Choroid plexus epithelial cell (primary cell): ENCODE measurements around the gene TMEM40.

Experiments
- DNase-seq: peaks from one replicate; pipeline ENCODE4 v3.0.0-alpha.2; 2010; ENCODE audit warnings: low read depth
- H3K4me3 ChIP-seq: 2 replicates; pipeline ENCODE4 v1.5.1; 2011; ENCODE audit warnings: low read depth, mild to moderate bottlenecking, control low read depth, low read length, moderate library complexity
- TF ChIP-seq, protein P1 (sequence below): conservative IDR thresholded peaks from 2 replicates; pipeline ENCODE4 v1.5.1; 2011; ENCODE audit warnings: low read depth, mild to moderate bottlenecking, control low read depth, inconsistent platforms, low read length, moderate library complexity

Gene TMEM40

DNA sequence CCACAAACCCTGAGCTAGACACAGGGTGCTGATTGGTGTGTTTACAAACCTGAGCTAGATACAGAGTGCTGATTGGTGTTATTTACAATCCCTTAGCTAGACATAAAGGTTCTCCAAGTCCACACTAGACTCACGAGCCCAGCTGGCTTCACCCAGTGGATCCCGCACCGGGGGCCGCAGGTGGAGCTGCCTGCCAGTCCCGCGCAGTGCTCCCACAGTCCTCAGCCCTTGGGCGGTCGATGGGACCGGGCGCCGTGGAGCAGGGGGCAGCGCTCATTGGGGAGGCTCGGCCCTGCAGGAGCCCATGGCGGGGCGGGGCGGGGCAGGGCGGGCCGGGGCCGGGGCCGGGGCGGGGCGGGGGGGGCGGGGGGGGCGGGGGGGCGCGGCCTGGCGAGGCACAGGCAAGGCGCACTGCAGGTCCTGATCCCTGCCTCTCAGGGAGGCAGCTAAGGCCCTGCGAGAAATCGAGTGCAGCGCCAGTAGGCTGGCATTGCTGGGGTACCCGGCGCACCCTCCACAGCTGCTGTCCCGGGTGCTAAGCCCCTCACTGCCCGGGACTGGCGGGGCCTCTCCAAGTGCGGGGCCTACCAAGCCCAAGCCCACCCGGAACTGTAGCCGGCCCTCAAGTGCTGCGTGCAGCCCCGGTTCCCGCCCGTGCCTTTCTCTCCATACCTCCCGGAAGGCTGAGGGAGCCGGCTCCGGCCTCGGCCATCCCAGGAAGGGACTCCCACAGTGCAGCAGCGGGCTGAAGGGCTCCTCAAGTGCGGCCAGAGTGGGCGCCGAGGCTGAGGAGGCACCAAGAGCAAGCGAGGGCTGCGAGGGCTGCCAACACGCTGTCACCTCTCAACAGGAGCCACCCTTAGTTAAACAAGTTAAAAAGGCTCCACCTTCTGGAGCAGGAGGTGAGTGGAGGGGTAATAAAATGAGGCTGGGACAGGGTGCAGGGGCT lies 9.8 kb upstream of the TMEM40 start:
- TF ChIP-seq, protein P1, sequence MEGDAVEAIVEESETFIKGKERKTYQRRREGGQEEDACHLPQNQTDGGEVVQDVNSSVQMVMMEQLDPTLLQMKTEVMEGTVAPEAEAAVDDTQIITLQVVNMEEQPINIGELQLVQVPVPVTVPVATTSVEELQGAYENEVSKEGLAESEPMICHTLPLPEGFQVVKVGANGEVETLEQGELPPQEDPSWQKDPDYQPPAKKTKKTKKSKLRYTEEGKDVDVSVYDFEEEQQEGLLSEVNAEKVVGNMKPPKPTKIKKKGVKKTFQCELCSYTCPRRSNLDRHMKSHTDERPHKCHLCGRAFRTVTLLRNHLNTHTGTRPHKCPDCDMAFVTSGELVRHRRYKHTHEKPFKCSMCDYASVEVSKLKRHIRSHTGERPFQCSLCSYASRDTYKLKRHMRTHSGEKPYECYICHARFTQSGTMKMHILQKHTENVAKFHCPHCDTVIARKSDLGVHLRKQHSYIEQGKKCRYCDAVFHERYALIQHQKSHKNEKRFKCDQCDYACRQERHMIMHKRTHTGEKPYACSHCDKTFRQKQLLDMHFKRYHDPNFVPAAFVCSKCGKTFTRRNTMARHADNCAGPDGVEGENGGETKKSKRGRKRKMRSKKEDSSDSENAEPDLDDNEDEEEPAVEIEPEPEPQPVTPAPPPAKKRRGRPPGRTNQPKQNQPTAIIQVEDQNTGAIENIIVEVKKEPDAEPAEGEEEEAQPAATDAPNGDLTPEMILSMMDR: no peak
- DNase-seq: no peak
- H3K4me3 ChIP-seq: no peak overlapping the region

DNA sequence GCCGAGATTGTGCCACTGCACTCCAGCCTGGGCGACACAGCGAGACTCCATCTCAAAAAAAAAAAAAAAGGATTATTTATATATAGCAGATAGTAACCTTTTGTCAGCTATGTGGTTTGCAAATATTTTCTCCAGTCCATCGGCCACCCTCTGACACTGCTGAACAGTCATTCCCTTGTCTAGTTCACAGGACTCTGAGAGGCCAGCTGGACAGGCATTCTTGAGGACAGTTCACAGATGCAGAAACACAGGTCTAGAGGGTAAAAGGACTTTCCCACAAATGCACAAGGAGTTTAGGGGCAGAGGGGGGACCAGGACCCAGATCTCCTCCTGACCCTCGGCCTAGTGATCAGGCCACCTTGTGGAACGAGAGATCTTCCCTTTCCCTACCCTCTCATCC lies 7.5 kb upstream of the TMEM40 start:
- DNase-seq: no peak
- TF ChIP-seq, protein P1: no peak
- no peak overlapping the region for H3K4me3 ChIP-seq

DNA sequence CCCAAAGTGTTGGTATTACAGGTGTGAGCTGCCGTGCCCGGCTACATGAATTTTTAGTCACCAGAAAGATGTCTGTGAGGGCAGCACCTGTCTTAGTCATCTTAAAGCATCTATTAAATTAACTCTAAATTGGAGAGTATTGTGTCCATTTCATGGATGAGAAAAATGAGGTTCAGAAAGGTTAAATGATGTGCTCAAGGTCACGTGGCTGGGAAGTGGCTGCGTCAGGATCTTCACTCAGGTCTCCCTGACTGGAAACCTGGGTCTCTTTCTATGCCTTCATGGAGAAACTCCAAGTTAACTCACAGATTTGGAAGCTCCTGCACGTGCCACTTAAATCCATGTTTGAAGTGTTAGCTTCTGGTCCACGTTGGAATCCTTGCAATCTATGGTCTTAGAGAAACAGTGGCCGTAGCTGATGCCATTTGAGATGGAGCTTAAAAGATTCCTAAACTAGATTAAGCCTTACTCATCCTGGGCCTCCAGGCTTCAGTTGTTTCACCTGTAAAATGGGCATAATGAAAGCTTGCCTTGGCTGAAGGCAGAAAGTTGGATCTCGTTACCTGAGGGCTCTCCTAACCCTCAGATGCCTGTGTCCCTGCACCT lies 5.2 kb upstream of the TMEM40 start:
- no peak for DNase-seq
- TF ChIP-seq, protein P1: no peak

DNA sequence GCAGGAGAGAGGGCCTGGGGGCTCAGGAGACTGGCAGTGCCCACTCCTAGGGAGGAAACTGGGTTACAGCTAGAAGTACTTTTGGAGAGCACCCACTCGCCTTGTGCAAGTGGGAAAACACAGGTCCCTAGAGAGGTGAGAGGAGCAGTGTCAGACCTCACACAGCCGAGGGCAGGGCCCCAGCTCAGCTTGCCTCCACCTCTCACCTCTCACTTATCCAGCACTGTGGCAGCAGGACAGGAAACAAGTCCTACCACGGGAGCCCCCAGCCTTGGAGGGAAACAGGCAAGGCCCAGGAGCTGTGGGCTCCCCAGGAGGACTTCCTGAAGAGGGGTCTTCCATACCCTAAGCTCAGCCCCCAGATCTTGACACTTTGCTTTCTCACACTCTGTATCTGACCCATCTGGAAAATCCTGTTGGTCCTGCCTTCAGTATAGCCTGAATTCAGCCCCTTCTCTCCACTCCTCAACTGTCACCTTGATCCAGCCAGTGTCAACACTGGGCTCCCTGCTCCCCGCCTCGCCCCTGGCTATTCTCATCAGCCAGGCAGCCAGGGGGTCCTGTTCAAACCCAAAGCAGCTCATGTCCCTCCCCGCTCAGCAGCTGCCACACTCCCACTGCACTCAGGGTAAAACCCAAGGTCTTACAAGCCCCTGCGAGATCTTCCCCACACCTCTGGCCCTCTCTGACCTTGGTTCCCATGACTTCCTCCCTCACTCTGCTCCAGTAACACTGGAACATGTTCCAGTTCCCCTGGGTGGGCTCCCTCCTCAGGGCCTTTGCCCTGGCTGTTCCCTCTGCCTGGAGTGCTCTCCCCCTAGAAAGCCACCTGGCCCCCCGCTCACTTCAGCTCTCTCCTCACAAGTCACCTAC lies 870 bp upstream of the TMEM40 start:
- TF ChIP-seq, protein P1: no peak
- DNase-seq: no peak
- H3K4me3 ChIP-seq: no peak overlapping the region

More for the DNA sequence above, 5.2 kb upstream of the TMEM40 start:
- no peak overlapping the region for H3K4me3 ChIP-seq

DNA sequence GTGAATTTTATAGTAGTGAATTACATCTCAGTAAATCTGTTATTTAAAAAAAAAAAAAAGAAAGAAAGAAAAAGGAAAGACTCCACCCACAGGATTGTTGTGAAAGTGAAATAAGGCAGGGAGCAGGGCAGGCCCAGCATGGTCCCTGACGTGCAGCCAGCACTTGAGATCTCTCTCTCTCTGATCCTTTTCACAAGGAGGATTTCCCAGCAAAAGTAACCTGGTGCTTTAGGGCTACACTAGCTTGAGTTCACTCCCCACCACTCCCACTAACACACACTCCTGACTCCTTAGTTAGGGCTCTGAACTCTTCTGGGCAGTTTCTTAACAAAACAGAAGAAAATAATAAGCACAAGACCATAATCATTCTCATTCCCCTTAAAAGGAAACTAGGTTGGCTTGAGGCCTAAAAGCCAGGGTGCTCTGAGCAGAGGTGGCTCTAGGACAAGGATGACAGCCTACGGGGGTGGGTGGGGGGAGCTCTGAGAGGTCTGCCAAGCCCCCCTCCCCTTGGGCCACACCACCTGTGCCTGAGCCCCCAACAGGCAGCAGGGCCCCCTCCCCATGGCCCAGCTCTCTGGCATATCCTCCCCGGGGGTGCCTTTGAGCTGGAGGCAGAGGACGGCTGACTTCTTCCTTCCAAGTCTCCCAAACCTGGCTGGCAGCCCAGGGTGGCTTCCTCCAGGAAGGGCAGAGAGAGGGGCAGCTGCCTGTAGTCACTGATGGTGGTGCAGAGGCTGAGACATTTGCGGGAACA lies 856 bp downstream of the TMEM40 start:
- peak; percentile 93 for DNase-seq
- TF ChIP-seq, protein P1: no peak
- H3K4me3 ChIP-seq: no peak overlapping the region

DNA sequence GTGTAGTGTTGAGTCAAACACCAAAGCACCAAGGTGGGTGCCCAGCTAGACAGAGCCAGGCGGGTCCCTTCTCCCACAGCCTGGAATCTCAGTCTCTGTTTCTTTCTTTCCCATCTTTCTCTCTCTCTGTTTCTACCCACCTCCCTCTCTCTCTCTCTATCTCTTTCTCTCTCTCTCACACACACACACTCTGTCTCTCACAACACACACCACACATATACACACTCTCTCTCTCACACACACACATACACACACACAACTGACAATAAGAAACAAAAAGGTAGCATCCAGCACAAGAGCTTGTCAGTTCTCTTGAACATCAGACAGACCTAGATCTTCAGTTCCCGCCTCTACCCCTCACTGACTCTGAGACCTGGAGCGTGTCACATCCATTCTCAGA lies 2.4 kb downstream of the TMEM40 start:
- no peak for DNase-seq
- no peak overlapping the region for H3K4me3 ChIP-seq
- TF ChIP-seq, protein P1: no peak
